Left lung (tissue), 10 donors: ENCODE measurements around the gene LMBR1. TPM values are rescaled to one million over a fixed set of nuclear protein-coding genes. Genes with fewer than 3 reads are reported as not detected.

Experiments used
- ATAC-seq: fragments of 200-7000 bp; cut with Tn5 transposase; one replicate; pipeline ENCODE4 v1.9.1; 2020; ENCODE audit warnings: moderate library complexity
- DNase-seq, 4 donors: peaks; one replicate each; pipeline ENCODE4 v3.0.0-alpha.2; 2013 to 2020
- H3K27ac ChIP-seq, 2 donors: fragments of 200-600 bp; sonication (generic) in 1 of 2; one replicate each; pipeline versions ENCODE4 v1.5.0 to v1.8.0; 2020 to 2021
- H3K27me3 ChIP-seq, 2 donors: fragments of 200-600 bp; sonication (generic) in 1 of 2; one replicate each; pipeline versions ENCODE4 v1.5.0 to v1.8.0; 2020 to 2021
- H3K36me3 ChIP-seq, 2 donors: fragments of 200-600 bp; sonication (generic) in 1 of 2; one replicate each; pipeline versions ENCODE4 v1.5.0 to v1.8.0; 2020 to 2021
- H3K4me1 ChIP-seq, 2 donors: fragments of 200-600 bp; one replicate each; pipeline ENCODE4 v1.8.0; 2021
- H3K4me3 ChIP-seq, 2 donors: fragments of 200-600 bp; sonication (generic) in 1 of 2; one replicate each; pipeline versions ENCODE4 v1.5.0 to v1.8.0; 2020 to 2021; ENCODE audit warnings: mild to moderate bottlenecking in 1 of 2
- H3K9me3 ChIP-seq, 2 donors: fragments of 200-600 bp; sonication (generic) in 1 of 2; one replicate each; pipeline versions ENCODE4 v1.5.0 to v1.8.0; 2020 to 2021
- intact Hi-C, 2 donors: fragments of 100-400 bp; cut with DNase I; formaldehyde crosslinking; loops; one replicate each; pipeline versions ENCODE4 v1.11.2 to v1.14.2; 2022
- polyA plus RNA-seq, 6 donors: library from polyadenylated mRNA; unstranded; fragments of 120-200 nt; gene quantifications; one replicate each; pipeline ENCODE4 v1.2.1, GENCODE V29; 2013; ENCODE audit not compliant: insufficient read length in 6 of 6
- total RNA-seq, 2 donors: library from RNA; stranded (reverse); fragmentation: NEBNext Ultra II Directional; extraction: Animal tissue kit (Norgen Biotek cat#: 25700); gene quantifications; one replicate each; pipeline ENCODE4 v1.2.1, GENCODE V29; 2021
- TF ChIP-seq, protein P1 (sequence below), 2 donors: fragments of 200-600 bp; sonication (generic) in 1 of 2; IDR thresholded peaks; one replicate each; pipeline versions ENCODE4 v1.5.0 to v1.8.0; 2021; ENCODE audit warnings: antibody characterized with exemption in 2 of 2
- donor health status: DM: no; HTN: yes; CAD: no.
- donor health status: DM: no; HTN: no; CAD: no.

The LMBR1 gene
- total and polyA plus RNA-seq, 8 donors = 54.7 to 71.1 (median 63.9) TPM

DNA sequence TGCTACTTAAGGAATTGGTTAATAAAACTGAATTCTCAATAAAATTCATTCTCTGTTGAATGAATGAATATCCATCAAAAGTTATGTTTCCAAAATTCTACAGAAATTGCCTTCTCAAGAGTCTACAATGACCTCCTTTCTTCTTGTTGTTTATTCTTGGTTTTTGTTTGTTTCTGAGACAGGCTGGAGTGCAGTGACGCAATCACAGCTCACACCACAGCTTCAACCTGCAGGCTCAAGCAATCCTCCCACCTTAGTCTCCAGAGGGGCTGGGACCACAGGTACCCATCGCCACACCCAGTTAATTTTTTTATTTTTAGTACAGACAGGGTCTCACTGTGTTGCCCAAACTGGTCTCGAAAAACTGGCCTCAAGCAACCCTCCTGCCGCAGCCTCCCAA is 97.6 kb downstream of the LMBR1 start:
- H3K27me3 ChIP-seq = no peaks in the 10 kb centered on the region
- ATAC-seq = no peak

GRCh38 chr7:156793334-156793733 is 99.6 kb downstream of the LMBR1 start:
- no peaks in the 10 kb centered on the region for H3K27me3 ChIP-seq
- no peak overlapping the region for H3K27ac ChIP-seq
- H3K36me3 ChIP-seq = peaks cover 0 to 23% of the 10 kb centered on the region in 2 donors
- no peak overlapping the region for H3K4me3 ChIP-seq
- intact Hi-C loops = no loop called here
- H3K9me3 ChIP-seq = no peaks in the 10 kb centered on the region
- DNase-seq (no peak), ATAC-seq (no peak)
- TF ChIP-seq, protein P1, sequence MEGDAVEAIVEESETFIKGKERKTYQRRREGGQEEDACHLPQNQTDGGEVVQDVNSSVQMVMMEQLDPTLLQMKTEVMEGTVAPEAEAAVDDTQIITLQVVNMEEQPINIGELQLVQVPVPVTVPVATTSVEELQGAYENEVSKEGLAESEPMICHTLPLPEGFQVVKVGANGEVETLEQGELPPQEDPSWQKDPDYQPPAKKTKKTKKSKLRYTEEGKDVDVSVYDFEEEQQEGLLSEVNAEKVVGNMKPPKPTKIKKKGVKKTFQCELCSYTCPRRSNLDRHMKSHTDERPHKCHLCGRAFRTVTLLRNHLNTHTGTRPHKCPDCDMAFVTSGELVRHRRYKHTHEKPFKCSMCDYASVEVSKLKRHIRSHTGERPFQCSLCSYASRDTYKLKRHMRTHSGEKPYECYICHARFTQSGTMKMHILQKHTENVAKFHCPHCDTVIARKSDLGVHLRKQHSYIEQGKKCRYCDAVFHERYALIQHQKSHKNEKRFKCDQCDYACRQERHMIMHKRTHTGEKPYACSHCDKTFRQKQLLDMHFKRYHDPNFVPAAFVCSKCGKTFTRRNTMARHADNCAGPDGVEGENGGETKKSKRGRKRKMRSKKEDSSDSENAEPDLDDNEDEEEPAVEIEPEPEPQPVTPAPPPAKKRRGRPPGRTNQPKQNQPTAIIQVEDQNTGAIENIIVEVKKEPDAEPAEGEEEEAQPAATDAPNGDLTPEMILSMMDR (IDR thresholded peaks at IDR 0.05) = no peak
- no peaks in the 10 kb centered on the region for H3K4me1 ChIP-seq

More for the DNA sequence above, 97.6 kb downstream of the LMBR1 start:
- H3K4me3 ChIP-seq = no peak overlapping the region
- no peak overlapping the region for H3K27ac ChIP-seq
- H3K9me3 ChIP-seq = no peaks in the 10 kb centered on the region
- intact Hi-C loops = no loop called here
- TF ChIP-seq, protein P1 (IDR thresholded peaks at IDR 0.05) = no peak
- no peaks in the 10 kb centered on the region for H3K4me1 ChIP-seq
- DNase-seq = no peak
- peaks cover 0 to 23% of the 10 kb centered on the region in 2 donors for H3K36me3 ChIP-seq

GRCh38 chr7:156792611-156793010 is 100.4 kb downstream of the LMBR1 start:
- DNase-seq (no peak), ATAC-seq (no peak)
- intact Hi-C loops = no loop called here
- H3K9me3 ChIP-seq = no peaks in the 10 kb centered on the region
- no peak overlapping the region for H3K27ac ChIP-seq
- TF ChIP-seq, protein P1 (IDR thresholded peaks at IDR 0.05) = no peak
- H3K36me3 ChIP-seq = peaks cover 0 to 23% of the 10 kb centered on the region in 2 donors
- no peak overlapping the region for H3K4me3 ChIP-seq
- H3K27me3 ChIP-seq = no peaks in the 10 kb centered on the region
- H3K4me1 ChIP-seq = no peaks in the 10 kb centered on the region

DNA sequence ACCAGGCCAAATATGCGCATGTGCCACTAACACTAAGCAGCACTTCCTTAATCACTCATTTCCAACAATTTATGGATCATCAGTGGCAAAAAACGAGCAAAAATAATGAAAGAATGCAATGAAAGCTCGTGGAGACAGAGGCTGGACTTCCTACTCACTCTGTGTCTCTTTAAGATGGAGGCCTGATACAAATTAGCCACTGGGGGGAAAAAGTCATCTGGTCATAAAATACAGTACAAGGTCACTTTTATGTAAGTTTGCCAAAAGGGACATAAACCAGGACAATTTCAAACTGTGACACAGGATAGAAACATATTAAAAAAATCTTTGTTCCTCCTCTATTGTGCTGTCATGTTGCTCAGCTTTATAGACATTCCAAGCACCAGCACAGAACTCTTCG is 101.7 kb downstream of the LMBR1 start:
- intact Hi-C loops = no loop called here
- H3K4me3 ChIP-seq = no peak overlapping the region
- no peaks in the 10 kb centered on the region for H3K27me3 ChIP-seq
- no peaks in the 10 kb centered on the region for H3K4me1 ChIP-seq
- H3K36me3 ChIP-seq = peaks cover 0 to 23% of the 10 kb centered on the region in 2 donors
- TF ChIP-seq, protein P1 (IDR thresholded peaks at IDR 0.05) = no peak
- H3K9me3 ChIP-seq = no peaks in the 10 kb centered on the region
- DNase-seq = no peak
- no peak overlapping the region for H3K27ac ChIP-seq
- ATAC-seq = no peak

GRCh38 chr7:156790264-156790663 is 102.7 kb downstream of the LMBR1 start:
- no peak overlapping the region for H3K27ac ChIP-seq
- intact Hi-C loops = no loop called here
- TF ChIP-seq, protein P1 (IDR thresholded peaks at IDR 0.05) = no peak
- no peaks in the 10 kb centered on the region for H3K9me3 ChIP-seq
- DNase-seq = no peak
- no peaks in the 10 kb centered on the region for H3K27me3 ChIP-seq
- H3K36me3 ChIP-seq = peaks cover 0 to 16% of the 10 kb centered on the region in 2 donors
- ATAC-seq = no peak
- no peak overlapping the region for H3K4me3 ChIP-seq
- H3K4me1 ChIP-seq = no peaks in the 10 kb centered on the region
